HEK293 (cell line): ENCODE data around the gene GNG7.

ENCODE experiments used
- CTCF ChIA-PET: fragments of 350-600 bp; formaldehyde crosslinking; extraction: SDS; loops from one replicate; lab custom pipeline; 2021; ENCODE audit warnings: antibody characterized with exemption; lab: Yijun Ruan, JAX
- POLR2A ChIA-PET: fragments of 300-600 bp; formaldehyde crosslinking; extraction: SDS; loops from one replicate; lab custom pipeline; 2020; ENCODE audit warnings: antibody characterized with exemption, inconsistent platforms; lab: Yijun Ruan, JAX
- H3K27ac ChIP-seq: fragments of 200-500 bp; sonication (Bioruptor generic); 2 replicates; pipeline ENCODE4 v1.5.1; 2014; ENCODE audit warnings: low read depth, low read length, control low read depth, inconsistent platforms; ENCODE audit errors: extremely low read depth
- H3K36me3 ChIP-seq, 2 experiments: fragments of 200-500 bp in 1 of 2; sonication (Bioruptor generic) in 1 of 2; 1 replicate in 1 of 2; 2 replicates in 1 of 2; pipeline ENCODE4 v1.5.1; 2014 to 2017; ENCODE audit warnings: inconsistent platforms in 2 of 2, low read length in 2 of 2; ENCODE audit not compliant: control insufficient read depth in 2 of 2, insufficient read depth in 1 of 2
- H3K4me1 ChIP-seq: fragments of 200-500 bp; sonication (Bioruptor generic); 2 replicates; pipeline ENCODE4 v1.5.1; 2014; ENCODE audit warnings: mild to moderate bottlenecking, low read length, inconsistent platforms; ENCODE audit not compliant: control insufficient read depth, insufficient read depth
- H3K4me3 ChIP-seq: 2 replicates; pipeline ENCODE4 v1.5.1; 2011; ENCODE audit warnings: low read depth, mild to moderate bottlenecking, control low read depth, low read length, moderate library complexity
- H3K9me3 ChIP-seq: fragments of 200-500 bp; sonication (Bioruptor generic); 2 replicates; pipeline ENCODE4 v1.5.1; 2014; ENCODE audit warnings: low read depth, low read length, inconsistent platforms; ENCODE audit not compliant: control insufficient read depth, insufficient read depth
- EGR2 ChIP-seq: fragments of 450-650 bp; formaldehyde crosslinking; IDR thresholded peaks from 2 replicates; pipeline ENCODE4 v1.5.1; 2016; ENCODE audit warnings: low read depth, missing biosample characterization, missing genetic modification characterization
- IKZF3 ChIP-seq: fragments of 450-650 bp; IDR thresholded peaks from 2 replicates; pipeline ENCODE4 v1.5.0; 2018; ENCODE audit warnings: missing biosample characterization, mild to moderate bottlenecking, missing genetic modification characterization, moderate library complexity
- KLF1 ChIP-seq: fragments of 450-650 bp; formaldehyde crosslinking; IDR thresholded peaks from 2 replicates; pipeline ENCODE4 v1.5.1; 2016; ENCODE audit warnings: missing biosample characterization, missing genetic modification characterization
- OSR2 ChIP-seq: fragments of 450-650 bp; formaldehyde crosslinking; IDR thresholded peaks from 2 replicates; pipeline ENCODE4 v1.5.1; 2016; ENCODE audit warnings: missing biosample characterization, missing genetic modification characterization
- SETDB1 ChIP-seq: IDR thresholded peaks from one replicate; pipeline ENCODE4 v1.6.1; 2017; ENCODE audit warnings: mild to moderate bottlenecking, low read length, moderate library complexity, mixed read lengths; ENCODE audit not compliant: insufficient read length
- SP2 ChIP-seq: fragments of 450-650 bp; formaldehyde crosslinking; IDR thresholded peaks from 2 replicates; pipeline ENCODE4 v1.5.1; 2016; ENCODE audit warnings: missing biosample characterization, missing genetic modification characterization
- YY2 ChIP-seq: fragments of 450-650 bp; formaldehyde crosslinking; IDR thresholded peaks from 2 replicates; pipeline ENCODE4 v1.5.1; 2016; ENCODE audit warnings: missing biosample characterization, missing genetic modification characterization
- ZBTB17 ChIP-seq: fragments of 450-650 bp; formaldehyde crosslinking; IDR thresholded peaks from 2 replicates; pipeline ENCODE4 v1.5.1; 2016; ENCODE audit warnings: missing biosample characterization, missing genetic modification characterization
- ZFHX2 ChIP-seq: fragments of 450-650 bp; formaldehyde crosslinking; conservative IDR thresholded peaks from 2 replicates; pipeline ENCODE4 v1.5.1; 2016; ENCODE audit warnings: missing biosample characterization, missing genetic modification characterization
- ZFP3 ChIP-seq: fragments of 450-650 bp; formaldehyde crosslinking; IDR thresholded peaks from 2 replicates; pipeline ENCODE4 v1.5.1; 2016; ENCODE audit warnings: low read depth, missing biosample characterization, missing genetic modification characterization
- ZFP37 ChIP-seq: fragments of 450-650 bp; formaldehyde crosslinking; IDR thresholded peaks from 2 replicates; pipeline ENCODE4 v1.5.1; 2016; ENCODE audit warnings: missing biosample characterization, missing genetic modification characterization
- ZNF341 ChIP-seq: fragments of 450-650 bp; formaldehyde crosslinking; IDR thresholded peaks from 2 replicates; pipeline ENCODE4; 2016; ENCODE audit warnings: low read depth, missing biosample characterization, missing genetic modification characterization
- ZNF366 ChIP-seq: fragments of 450-650 bp; formaldehyde crosslinking; conservative IDR thresholded peaks from 2 replicates; pipeline ENCODE4 v1.5.1; 2016; ENCODE audit warnings: missing biosample characterization, missing genetic modification characterization
- ZNF416 ChIP-seq: fragments of 450-650 bp; formaldehyde crosslinking; IDR thresholded peaks from 2 replicates; pipeline ENCODE4 v1.5.1; 2016; ENCODE audit warnings: missing biosample characterization, missing genetic modification characterization
- ZNF501 ChIP-seq: fragments of 450-650 bp; formaldehyde crosslinking; IDR thresholded peaks from 2 replicates; pipeline ENCODE4 v1.5.1; 2016; ENCODE audit warnings: missing biosample characterization, missing genetic modification characterization
- ZNF529 ChIP-seq: fragments of 450-650 bp; formaldehyde crosslinking; IDR thresholded peaks from 2 replicates; pipeline ENCODE4 v1.5.1; 2017; ENCODE audit warnings: missing genetic modification characterization, missing biosample characterization; ENCODE audit not compliant: insufficient replicate concordance
- ZNF560 ChIP-seq: fragments of 450-650 bp; formaldehyde crosslinking; IDR thresholded peaks from 2 replicates; pipeline ENCODE4 v1.5.1; 2017; ENCODE audit warnings: missing biosample characterization, missing genetic modification characterization, borderline replicate concordance
- ZNF626 ChIP-seq: fragments of 450-650 bp; sonication (Bioruptor Pico); formaldehyde crosslinking; IDR thresholded peaks from 2 replicates; pipeline ENCODE4 v1.5.1; 2018; ENCODE audit warnings: missing biosample characterization, missing genetic modification characterization, inconsistent platforms
- ZNF660 ChIP-seq: fragments of 450-650 bp; IDR thresholded peaks from 2 replicates; pipeline ENCODE4 v1.5.1; 2018; ENCODE audit warnings: missing biosample characterization, mild to moderate bottlenecking, missing genetic modification characterization
- ZNF76 ChIP-seq: fragments of 450-650 bp; formaldehyde crosslinking; IDR thresholded peaks from 2 replicates; pipeline ENCODE4; 2016; ENCODE audit warnings: low read depth, missing biosample characterization, missing genetic modification characterization, borderline replicate concordance
- TF ChIP-seq, protein P1 (sequence below): fragments of 450-650 bp; formaldehyde crosslinking; IDR thresholded peaks from 2 replicates; pipeline ENCODE4 v1.5.1; 2016; ENCODE audit warnings: missing biosample characterization, missing genetic modification characterization
- TF ChIP-seq, protein P2 (sequence below): fragments of 450-650 bp; formaldehyde crosslinking; IDR thresholded peaks from 2 replicates; pipeline ENCODE4 v1.5.1; 2017; ENCODE audit warnings: missing biosample characterization, mild to moderate bottlenecking, missing genetic modification characterization, moderate library complexity
- TF ChIP-seq, protein P3 (sequence below): fragments of 450-650 bp; formaldehyde crosslinking; IDR thresholded peaks from 2 replicates; pipeline ENCODE4 v1.5.1; 2017; ENCODE audit warnings: missing biosample characterization, missing genetic modification characterization
- TF ChIP-seq, protein P4 (sequence below): fragments of 450-650 bp; formaldehyde crosslinking; IDR thresholded peaks from 2 replicates; pipeline ENCODE4 v1.5.1; 2016; ENCODE audit warnings: missing biosample characterization, missing genetic modification characterization, low read depth
- TF ChIP-seq, protein P5 (sequence below): fragments of 450-650 bp; formaldehyde crosslinking; IDR thresholded peaks from 2 replicates; pipeline ENCODE4 v1.5.1; 2017; ENCODE audit warnings: missing biosample characterization, missing genetic modification characterization
- TF ChIP-seq, protein P6 (sequence below): fragments of 450-650 bp; formaldehyde crosslinking; IDR thresholded peaks from 2 replicates; pipeline ENCODE4 v1.5.1; 2016; ENCODE audit warnings: missing biosample characterization, missing genetic modification characterization
- TF ChIP-seq, protein P7 (sequence below): fragments of 450-650 bp; formaldehyde crosslinking; IDR thresholded peaks from 2 replicates; pipeline ENCODE4 v1.5.1; 2016; ENCODE audit warnings: missing biosample characterization, missing genetic modification characterization

Gene GNG7

DNA sequence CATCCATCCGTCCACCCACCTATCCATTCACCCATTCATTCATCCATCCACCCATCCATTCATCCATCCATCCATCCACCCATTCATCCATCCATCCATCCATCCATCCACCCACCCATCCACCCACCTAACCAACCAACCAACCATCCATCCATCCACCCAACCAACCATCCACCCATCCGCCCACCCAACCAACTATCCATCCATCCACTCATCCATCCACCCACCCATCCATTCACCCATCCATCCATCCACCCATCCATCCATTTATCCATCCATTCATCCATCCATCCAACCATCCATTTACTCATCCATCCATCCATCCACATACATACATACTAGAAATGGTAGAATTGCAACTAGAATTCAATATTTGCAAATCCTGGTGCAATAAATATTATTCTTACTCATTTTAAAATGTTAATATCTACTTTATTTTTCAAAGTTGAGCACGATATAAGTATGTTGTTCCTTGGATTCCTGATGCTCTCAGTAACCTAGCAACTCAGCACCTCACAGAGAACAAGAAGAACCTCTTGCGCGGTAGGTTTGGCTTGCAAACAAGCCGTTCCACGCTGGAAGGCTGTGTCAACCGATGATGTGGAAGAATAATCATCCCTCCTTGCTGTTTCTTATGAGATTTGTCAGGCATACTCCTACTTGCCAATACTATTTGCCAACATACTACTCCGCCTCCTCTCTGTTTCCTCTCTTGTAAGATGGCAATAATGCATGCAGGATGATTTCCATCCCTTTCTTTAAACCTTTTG is 111.7 kb downstream of the GNG7 start:
- Histone ChIP-seq H3K9me3 (no peaks in the 10 kb centered on the region), H3K27ac (no peak overlapping the region), H3K36me3 (no peaks in the 10 kb centered on the region), H3K4me3 (no peak overlapping the region), H3K4me1 (no peaks in the 10 kb centered on the region)
- ChIA-PET POLR2A (interaction anchor here (1.1 kb wide), 1 partner anchor 115 kb away, joined by 3 read pairs; the partner anchor contains the start of gene GADD45B), CTCF (interaction anchor here (0.7 to 1.0 kb wide), 2 partner anchors 11 kb away, joined by 3 to 4 read pairs; no protein-coding TSS in a partner anchor)
- TF ChIP-seq YY2 (tag by site-specific recombination) (no peak), ZNF366 (tag by site-specific recombination) (peak; percentile 97), SP2 (no peak), KLF1 (tag by site-specific recombination) (no peak), ZFP3 (no peak), ZNF501 (tag by site-specific recombination) (no peak), ZBTB17 (peak; percentile 83), ZNF76 (no peak), ZNF560 (tag by site-specific recombination) (no peak), ZNF529 (tag by site-specific recombination) (no peak), EGR2 (peak; percentile 94), SETDB1 (no peak), ZNF626 (no peak), ZNF341 (tag by site-specific recombination) (no peak), ZNF416 (tag by site-specific recombination) (no peak), ZNF660 (tag by site-specific recombination) (no peak), OSR2 (tag by site-specific recombination) (no peak), IKZF3 (tag by site-specific recombination) (no peak), ZFHX2 (tag by site-specific recombination) (peak; percentile 66), ZFP37 (tag by site-specific recombination) (no peak)
- TF ChIP-seq, protein P1, sequence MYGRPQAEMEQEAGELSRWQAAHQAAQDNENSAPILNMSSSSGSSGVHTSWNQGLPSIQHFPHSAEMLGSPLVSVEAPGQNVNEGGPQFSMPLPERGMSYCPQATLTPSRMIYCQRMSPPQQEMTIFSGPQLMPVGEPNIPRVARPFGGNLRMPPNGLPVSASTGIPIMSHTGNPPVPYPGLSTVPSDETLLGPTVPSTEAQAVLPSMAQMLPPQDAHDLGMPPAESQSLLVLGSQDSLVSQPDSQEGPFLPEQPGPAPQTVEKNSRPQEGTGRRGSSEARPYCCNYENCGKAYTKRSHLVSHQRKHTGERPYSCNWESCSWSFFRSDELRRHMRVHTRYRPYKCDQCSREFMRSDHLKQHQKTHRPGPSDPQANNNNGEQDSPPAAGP: no peak
- TF ChIP-seq, protein P2, sequence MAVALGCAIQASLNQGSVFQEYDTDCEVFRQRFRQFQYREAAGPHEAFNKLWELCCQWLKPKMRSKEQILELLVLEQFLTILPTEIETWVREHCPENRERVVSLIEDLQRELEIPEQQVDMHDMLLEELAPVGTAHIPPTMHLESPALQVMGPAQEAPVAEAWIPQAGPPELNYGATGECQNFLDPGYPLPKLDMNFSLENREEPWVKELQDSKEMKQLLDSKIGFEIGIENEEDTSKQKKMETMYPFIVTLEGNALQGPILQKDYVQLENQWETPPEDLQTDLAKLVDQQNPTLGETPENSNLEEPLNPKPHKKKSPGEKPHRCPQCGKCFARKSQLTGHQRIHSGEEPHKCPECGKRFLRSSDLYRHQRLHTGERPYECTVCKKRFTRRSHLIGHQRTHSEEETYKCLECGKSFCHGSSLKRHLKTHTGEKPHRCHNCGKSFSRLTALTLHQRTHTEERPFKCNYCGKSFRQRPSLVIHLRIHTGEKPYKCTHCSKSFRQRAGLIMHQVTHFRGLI: no peak
- TF ChIP-seq, protein P3, sequence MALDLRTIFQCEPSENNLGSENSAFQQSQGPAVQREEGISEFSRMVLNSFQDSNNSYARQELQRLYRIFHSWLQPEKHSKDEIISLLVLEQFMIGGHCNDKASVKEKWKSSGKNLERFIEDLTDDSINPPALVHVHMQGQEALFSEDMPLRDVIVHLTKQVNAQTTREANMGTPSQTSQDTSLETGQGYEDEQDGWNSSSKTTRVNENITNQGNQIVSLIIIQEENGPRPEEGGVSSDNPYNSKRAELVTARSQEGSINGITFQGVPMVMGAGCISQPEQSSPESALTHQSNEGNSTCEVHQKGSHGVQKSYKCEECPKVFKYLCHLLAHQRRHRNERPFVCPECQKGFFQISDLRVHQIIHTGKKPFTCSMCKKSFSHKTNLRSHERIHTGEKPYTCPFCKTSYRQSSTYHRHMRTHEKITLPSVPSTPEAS: no peak
- TF ChIP-seq, protein P4, sequence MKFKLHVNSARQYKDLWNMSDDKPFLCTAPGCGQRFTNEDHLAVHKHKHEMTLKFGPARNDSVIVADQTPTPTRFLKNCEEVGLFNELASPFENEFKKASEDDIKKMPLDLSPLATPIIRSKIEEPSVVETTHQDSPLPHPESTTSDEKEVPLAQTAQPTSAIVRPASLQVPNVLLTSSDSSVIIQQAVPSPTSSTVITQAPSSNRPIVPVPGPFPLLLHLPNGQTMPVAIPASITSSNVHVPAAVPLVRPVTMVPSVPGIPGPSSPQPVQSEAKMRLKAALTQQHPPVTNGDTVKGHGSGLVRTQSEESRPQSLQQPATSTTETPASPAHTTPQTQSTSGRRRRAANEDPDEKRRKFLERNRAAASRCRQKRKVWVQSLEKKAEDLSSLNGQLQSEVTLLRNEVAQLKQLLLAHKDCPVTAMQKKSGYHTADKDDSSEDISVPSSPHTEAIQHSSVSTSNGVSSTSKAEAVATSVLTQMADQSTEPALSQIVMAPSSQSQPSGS (tag by site-specific recombination): no peak
- TF ChIP-seq, protein P5, sequence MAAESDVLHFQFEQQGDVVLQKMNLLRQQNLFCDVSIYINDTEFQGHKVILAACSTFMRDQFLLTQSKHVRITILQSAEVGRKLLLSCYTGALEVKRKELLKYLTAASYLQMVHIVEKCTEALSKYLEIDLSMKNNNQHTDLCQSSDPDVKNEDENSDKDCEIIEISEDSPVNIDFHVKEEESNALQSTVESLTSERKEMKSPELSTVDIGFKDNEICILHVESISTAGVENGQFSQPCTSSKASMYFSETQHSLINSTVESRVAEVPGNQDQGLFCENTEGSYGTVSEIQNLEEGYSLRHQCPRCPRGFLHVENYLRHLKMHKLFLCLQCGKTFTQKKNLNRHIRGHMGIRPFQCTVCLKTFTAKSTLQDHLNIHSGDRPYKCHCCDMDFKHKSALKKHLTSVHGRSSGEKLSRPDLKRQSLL (tag by site-specific recombination): no peak
- TF ChIP-seq, protein P6, sequence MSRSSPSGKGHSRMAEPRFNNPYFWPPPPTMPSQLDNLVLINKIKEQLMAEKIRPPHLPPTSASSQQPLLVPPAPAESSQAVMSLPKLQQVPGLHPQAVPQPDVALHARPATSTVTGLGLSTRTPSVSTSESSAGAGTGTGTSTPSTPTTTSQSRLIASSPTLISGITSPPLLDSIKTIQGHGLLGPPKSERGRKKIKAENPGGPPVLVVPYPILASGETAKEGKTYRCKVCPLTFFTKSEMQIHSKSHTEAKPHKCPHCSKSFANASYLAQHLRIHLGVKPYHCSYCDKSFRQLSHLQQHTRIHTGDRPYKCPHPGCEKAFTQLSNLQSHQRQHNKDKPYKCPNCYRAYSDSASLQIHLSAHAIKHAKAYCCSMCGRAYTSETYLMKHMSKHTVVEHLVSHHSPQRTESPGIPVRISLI (tag by site-specific recombination): no peak
- TF ChIP-seq, protein P7, sequence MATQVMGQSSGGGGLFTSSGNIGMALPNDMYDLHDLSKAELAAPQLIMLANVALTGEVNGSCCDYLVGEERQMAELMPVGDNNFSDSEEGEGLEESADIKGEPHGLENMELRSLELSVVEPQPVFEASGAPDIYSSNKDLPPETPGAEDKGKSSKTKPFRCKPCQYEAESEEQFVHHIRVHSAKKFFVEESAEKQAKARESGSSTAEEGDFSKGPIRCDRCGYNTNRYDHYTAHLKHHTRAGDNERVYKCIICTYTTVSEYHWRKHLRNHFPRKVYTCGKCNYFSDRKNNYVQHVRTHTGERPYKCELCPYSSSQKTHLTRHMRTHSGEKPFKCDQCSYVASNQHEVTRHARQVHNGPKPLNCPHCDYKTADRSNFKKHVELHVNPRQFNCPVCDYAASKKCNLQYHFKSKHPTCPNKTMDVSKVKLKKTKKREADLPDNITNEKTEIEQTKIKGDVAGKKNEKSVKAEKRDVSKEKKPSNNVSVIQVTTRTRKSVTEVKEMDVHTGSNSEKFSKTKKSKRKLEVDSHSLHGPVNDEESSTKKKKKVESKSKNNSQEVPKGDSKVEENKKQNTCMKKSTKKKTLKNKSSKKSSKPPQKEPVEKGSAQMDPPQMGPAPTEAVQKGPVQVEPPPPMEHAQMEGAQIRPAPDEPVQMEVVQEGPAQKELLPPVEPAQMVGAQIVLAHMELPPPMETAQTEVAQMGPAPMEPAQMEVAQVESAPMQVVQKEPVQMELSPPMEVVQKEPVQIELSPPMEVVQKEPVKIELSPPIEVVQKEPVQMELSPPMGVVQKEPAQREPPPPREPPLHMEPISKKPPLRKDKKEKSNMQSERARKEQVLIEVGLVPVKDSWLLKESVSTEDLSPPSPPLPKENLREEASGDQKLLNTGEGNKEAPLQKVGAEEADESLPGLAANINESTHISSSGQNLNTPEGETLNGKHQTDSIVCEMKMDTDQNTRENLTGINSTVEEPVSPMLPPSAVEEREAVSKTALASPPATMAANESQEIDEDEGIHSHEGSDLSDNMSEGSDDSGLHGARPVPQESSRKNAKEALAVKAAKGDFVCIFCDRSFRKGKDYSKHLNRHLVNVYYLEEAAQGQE (tag by site-specific recombination): no peak
